HuH-7.5 (cell line): ENCODE results near the gene CSRNP2.
"Not testable (repeated sequence)": the region's sequence is repeated elsewhere in the genome, so short reads cannot be mapped to it uniquely, and the experiment has no call there.

ENCODE experiments used
- DNase-seq: peaks from one replicate; pipeline ENCODE4 v3.0.0; 2011; ENCODE audit warnings: low spot score

CSRNP2 gene

GRCh38 chr12:51025836-51026638 lies 57.4 kb downstream of the CSRNP2 start, which contains the start of gene SLC11A2:
TSS of gene SLC11A2 (minus strand) at chr12:51026384. CDS start at chr12:51010728, 15,656 bp downstream.
- peak; percentile 91 for DNase-seq

DNA sequence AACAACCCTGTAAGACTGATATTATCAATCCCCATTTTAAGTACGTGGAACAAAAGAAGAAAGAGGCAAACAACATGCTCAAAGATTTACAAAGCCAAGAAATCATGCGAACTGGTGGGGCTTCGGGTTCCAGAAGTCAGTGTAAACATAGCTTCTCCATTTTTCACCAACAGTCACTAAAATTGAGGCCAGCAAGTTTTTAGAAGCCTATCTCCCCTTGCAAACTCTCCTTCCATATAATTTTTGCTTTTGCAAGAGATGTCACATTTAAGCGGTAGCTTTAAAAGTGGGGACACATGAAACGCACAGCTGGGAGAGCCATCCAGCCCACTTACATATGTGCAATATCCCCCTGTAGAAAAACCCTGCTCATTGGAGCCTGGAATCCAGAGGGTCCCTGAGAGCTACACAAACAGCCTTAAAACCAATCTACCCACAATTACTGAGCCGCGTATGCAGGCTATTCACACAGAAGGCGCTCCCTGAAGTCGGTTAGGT lies 58.0 kb downstream of the CSRNP2 start:
- no peak for DNase-seq

DNA sequence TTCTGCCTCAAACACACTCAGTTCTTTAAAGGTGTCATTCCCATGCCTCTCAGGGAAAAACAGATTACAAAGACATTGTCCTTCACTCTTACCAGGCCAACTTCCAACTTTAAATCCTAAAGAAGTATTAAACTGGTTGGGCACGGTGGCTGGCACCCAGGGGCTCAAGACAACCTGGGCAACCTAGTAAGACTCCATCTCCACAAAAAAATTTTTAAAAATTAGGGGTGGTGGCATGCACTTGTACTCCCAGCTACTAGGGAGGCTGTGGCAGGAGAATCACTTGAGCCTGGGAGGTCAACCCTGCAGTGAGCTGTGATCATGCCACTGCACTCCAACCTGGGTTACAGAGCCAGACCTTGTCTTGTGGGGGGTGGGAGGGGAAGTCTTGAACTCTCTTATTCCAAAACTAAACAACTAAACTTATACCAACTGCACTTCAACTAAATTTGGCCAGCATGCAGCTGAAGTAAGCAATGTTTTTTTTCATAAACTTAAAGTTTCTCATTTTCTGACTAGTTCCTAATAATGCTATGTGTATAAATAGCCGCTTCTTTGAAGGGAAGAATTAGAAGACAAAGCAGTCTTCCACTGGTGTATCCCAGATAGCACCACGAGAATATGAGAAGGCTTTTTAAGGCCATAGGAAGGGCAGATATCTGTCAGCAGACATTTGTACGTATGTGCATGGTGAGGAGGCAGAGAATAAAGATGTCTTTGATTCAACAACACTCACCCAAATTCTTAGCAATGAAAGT lies 59.6 kb downstream of the CSRNP2 start:
- DNase-seq = no peak

- DNase-seq = no peak
Measured at GRCh38 chr12:51021694-51022093, 61.7 kb downstream of the CSRNP2 start.

- no peak for DNase-seq
Measured at GRCh38 chr12:51020448-51021182, 62.8 kb downstream of the CSRNP2 start.

GRCh38 chr12:51019927-51020326 lies 63.5 kb downstream of the CSRNP2 start:
- no peak for DNase-seq

- no peak for DNase-seq
Measured at GRCh38 chr12:51018956-51019355, 64.4 kb downstream of the CSRNP2 start.

DNA sequence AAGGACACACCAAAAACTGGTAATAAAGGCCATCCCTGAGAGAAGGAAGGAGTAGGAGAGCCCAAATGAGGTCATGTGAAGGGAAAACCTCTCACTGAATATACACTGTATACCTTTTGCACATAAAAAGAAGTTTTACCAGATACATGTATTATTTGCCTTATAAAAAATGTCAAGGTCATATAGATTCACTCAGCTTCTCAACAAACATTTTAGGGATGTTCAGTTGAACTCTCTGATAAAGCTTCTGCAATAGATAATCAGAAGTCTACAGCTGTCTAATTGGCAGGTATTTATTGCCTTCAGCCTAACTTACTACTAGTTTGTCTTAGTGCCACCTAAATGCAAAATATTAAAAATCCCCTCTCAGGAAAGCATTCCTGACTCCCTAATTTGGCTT lies 65.9 kb downstream of the CSRNP2 start:
- DNase-seq = no peak

DNA sequence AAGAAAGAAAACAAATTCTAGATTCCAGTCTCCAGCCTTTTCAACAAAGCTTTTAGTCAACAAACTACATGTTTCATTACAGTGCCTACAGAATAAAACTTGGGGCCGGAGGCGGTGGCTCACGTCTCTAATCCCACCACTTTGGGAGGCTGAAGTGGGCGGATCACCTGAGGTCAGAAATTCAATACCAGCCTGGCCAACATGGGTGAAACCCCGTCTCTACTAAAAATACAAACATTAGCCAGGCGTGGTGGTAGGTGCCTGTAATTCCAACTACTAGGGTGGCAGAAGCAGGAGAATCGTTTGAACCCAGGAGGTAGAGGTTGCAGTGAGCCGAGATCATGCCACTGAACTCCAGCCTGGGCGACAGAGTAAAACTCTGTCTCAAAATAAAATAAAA lies 68.9 kb downstream of the CSRNP2 start:
- not testable (repeated sequence) for DNase-seq

DNA sequence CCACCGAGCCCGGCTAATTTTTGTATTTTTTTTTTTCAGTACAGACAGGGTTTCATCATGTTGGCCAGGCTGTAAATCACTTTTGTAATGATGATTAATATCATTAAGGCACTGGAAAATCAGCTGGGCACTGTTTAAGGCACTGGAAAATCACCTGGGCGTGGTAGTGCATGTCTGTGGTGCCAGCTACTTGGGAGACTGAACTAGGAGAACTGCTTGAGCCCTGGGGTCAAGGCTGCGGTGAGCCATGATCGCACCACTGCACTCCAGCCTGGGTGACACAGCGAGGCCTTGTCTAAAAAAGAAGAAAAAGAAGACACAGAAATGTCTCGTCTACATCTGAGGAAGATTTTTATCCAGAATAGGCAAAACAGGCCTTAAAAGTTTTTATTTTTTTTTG lies 70.0 kb downstream of the CSRNP2 start:
- no peak for DNase-seq

DNA sequence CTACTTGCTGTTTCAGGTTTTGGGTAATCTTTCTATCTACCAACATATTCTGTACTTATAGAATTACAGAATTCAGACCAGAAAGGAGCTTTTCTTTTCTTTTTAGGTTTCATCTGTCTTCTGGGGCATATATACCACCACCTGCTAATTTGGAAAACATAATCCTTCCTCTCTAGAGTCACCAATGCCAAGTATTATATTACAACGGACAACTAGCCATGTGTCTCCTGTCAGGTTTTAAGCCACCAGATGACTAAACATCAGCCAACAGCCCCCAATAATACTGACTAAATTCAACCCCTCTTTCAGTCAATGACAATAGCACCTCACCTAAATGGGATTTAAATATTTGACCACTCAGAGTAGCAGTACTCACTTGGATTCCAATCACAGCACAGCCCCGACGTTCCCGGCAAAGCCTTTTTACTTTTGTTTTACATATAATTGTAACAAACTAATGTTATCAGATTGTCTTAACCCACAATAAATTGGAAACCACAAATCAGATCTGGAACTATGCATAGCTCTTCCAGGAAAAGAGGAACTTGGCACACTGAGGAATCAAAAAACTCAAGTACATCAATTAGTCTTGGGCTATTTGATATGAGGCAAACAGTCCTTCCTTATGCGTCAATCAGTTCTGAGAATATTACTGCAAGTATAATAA lies 70.7 kb downstream of the CSRNP2 start:
- DNase-seq = no peak

DNA sequence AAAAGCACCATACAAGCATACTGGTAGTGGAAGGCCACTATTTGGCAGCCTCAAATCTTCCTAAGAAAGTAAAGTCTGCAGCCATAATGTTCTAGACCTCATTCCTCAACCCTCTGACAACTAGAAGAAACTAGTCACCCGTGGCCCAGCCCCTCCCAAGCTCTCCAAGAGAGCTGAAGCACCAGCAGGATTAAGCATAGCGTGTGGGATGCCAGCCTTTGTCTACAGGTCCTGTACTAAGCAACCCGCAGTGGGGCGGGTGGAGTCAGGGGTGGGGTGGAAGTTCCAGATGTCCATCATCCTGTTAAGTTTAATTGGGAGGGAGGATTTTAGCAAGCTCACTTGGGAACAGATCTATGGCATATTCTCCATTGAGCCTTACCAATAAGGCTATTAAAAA lies 71.4 kb downstream of the CSRNP2 start:
- DNase-seq = no peak
